Measurements from ENCODE around the gene FARP2.
"Not testable (repeated sequence)": the region's sequence is repeated elsewhere in the genome, so short reads cannot be mapped to it uniquely, and the experiment has no call there.

The FARP2 gene

GRCh38 chr2:241443486-241444223 lies 87.6 kb downstream of the FARP2 start:
- no peak for TF ChIP-seq JUND (IDR thresholded peaks at IDR 0.05; ENCODE audit: low read depth)
- in situ Hi-C loops (cut with HindIII; ENCODE audit: low pct_unique_long_range_greater_than_20kb, low sequenced_read_pairs) = no loop called here
- DNase-seq (ENCODE audit: low read depth in 1 of 2, low spot score in 1 of 2) = no peak

DNA sequence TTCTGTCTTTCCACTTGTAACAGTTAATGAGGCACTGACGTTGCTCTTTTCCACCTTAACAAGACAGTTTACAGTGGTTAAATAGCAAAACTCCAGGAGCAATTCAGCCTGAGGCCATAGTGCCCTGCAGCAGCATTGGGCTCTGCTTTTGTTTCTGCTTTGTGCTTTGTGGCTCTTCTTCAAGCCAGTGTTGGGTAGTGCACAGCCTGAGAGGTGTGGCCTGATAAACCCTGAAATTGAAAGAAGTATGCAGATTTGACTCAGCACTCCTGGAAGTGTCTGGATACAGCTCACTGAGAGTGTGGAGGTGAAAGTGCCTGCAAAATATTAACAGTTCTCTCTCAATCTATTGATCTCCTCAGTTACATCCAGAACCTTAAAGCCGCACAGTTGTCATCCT lies 89.3 kb downstream of the FARP2 start:
- no peak for TF ChIP-seq JUND (IDR thresholded peaks at IDR 0.05; ENCODE audit: low read depth)
- no peak for DNase-seq (ENCODE audit: low read depth in 1 of 2, low spot score in 1 of 2)
- in situ Hi-C loops (cut with HindIII; ENCODE audit: low pct_unique_long_range_greater_than_20kb, low sequenced_read_pairs) = no loop called here

DNA sequence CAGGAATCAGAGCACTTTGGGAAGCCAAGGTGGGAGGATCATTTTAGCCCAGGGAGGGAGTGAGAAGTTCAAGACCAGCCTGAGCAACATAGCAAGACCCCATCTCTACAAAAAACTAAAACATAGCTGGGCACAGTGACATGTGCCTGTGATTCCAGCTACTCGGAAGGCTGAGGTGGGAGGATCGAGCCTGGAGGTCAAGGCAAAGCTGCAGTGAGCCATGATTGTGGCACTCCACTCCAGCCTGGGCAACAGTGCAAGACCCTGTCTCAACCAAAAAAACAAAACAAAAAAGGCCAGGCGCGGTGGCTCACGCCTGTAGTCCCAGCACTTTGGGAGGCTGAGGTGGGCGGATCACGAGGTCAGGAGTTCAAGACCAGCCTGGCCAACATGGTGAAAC lies 94.0 kb downstream of the FARP2 start:
- DNase-seq (ENCODE audit: low read depth in 1 of 2, low spot score in 1 of 2); in situ Hi-C loops (cut with HindIII; ENCODE audit: low pct_unique_long_range_greater_than_20kb, low sequenced_read_pairs): not testable (repeated sequence)

DNA sequence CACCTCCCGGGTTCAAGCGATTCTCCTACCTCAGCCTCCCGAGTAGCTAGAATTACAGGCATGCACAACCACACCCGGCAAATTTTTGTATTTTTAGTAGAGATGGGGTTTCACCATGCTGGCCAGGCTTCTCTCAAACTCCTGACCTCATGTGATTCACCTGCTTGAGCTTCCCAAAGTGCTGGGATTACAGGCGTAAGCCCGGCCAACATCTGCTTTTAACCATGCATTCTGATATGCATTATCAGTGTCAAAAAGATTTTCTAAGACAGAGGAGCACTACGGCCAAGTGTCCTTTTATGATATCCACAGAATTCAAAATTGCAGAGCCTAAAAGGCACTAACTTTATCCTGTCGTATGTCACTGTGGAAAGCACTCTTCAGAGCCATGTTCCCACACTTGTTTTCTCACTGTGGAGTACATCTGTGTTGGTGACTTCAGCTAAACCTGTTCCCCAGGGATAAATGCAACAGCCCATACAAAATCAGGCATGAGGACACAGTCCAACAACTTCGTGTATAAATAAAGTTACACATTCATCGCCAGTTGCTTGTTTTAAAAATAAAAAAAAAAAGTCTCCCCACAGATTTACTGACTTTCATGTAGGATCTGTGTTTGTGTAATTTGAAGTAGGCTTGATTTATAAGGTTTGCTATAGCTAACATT lies 95.9 kb downstream of the FARP2 start:
- DNase-seq (ENCODE audit: low read depth in 1 of 2, low spot score in 1 of 2) = no peak
- in situ Hi-C loops (cut with HindIII; ENCODE audit: low pct_unique_long_range_greater_than_20kb, low sequenced_read_pairs) = no loop called here
- TF ChIP-seq JUND (IDR thresholded peaks at IDR 0.05; ENCODE audit: low read depth) = no peak

- in situ Hi-C loops (cut with HindIII; ENCODE audit: low pct_unique_long_range_greater_than_20kb, low sequenced_read_pairs); DNase-seq (ENCODE audit: low read depth in 1 of 2, low spot score in 1 of 2): not testable (repeated sequence)
These were observed 97.8 kb downstream of the FARP2 start for GRCh38 chr2:241453919-241454318.

GRCh38 chr2:241454837-241455485 lies 98.9 kb downstream of the FARP2 start:
- no peak for TF ChIP-seq JUND (IDR thresholded peaks at IDR 0.05; ENCODE audit: low read depth)
- DNase-seq (ENCODE audit: low read depth in 1 of 2, low spot score in 1 of 2) = no peak
- in situ Hi-C loops (cut with HindIII; ENCODE audit: low pct_unique_long_range_greater_than_20kb, low sequenced_read_pairs) = no loop called here

DNA sequence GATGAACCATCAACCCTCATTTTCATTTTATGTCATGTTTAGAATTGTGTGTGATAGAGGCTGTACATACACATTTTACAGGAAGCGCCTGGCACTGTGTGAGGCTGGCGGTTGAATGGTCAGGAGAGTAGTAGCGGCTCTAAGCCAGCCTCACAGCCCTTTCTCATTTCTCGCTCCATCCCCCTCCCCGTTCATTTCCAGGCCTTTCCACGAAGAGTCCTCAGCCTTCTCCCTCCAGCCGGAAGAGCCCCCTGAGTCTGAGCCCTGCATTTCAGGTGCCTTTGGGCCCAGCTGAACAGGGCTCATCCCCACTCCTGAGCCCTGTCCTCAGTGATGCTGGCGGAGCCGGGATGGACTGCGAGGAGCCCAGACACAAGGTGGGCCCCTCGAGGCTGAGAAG lies 100.5 kb downstream of the FARP2 start:
- DNase-seq (ENCODE audit: low read depth in 1 of 2, low spot score in 1 of 2) = no peak
- in situ Hi-C loops (cut with HindIII; ENCODE audit: low pct_unique_long_range_greater_than_20kb, low sequenced_read_pairs) = no loop called here
- no peak for TF ChIP-seq JUND (IDR thresholded peaks at IDR 0.05; ENCODE audit: low read depth)

- TF ChIP-seq JUND (IDR thresholded peaks at IDR 0.05; ENCODE audit: low read depth) = no peak
- in situ Hi-C loops (cut with HindIII; ENCODE audit: low pct_unique_long_range_greater_than_20kb, low sequenced_read_pairs) = no loop called here
These were observed 102.6 kb downstream of the FARP2 start for GRCh38 chr2:241458687-241459086.

GRCh38 chr2:241459520-241459919 lies 103.4 kb downstream of the FARP2 start:
- TF ChIP-seq JUND (IDR thresholded peaks at IDR 0.05; ENCODE audit: low read depth) = no peak
- DNase-seq (ENCODE audit: low read depth in 1 of 2, low spot score in 1 of 2) = no peak
- in situ Hi-C loops (cut with HindIII; ENCODE audit: low pct_unique_long_range_greater_than_20kb, low sequenced_read_pairs) = no loop called here

More at GRCh38 chr2:241458687-241459086, 102.6 kb downstream of the FARP2 start:
- no peak for DNase-seq (ENCODE audit: low read depth in 1 of 2, low spot score in 1 of 2)

DNA sequence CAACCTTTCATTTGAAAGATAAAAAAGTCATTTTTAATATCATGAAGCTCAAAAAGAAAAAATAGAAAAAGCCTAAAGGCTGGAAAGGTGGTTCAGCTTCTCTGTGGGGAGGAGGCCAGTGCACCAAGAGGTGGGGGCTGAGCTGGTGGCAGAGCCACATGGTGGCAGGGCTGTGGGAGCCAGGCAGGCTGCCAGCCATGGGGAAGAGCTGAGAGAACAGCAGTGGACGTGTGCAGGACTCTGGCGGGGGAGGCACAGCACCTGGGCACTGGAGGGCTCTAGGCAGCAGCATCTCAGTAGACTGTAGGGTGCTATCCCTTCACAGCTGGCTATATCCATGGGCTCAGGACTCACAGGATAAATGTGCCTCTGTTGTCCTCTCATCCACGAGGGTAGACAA lies 104.5 kb downstream of the FARP2 start:
- DNase-seq (ENCODE audit: low read depth in 1 of 2, low spot score in 1 of 2) = no peak
- in situ Hi-C loops (cut with HindIII; ENCODE audit: low pct_unique_long_range_greater_than_20kb, low sequenced_read_pairs) = no loop called here
- no peak for TF ChIP-seq JUND (IDR thresholded peaks at IDR 0.05; ENCODE audit: low read depth)

- no peak for TF ChIP-seq JUND (IDR thresholded peaks at IDR 0.05; ENCODE audit: low read depth)
- in situ Hi-C loops (cut with HindIII; ENCODE audit: low pct_unique_long_range_greater_than_20kb, low sequenced_read_pairs) = no loop called here
- DNase-seq (ENCODE audit: low read depth in 1 of 2, low spot score in 1 of 2) = no peak
These were observed 105.9 kb downstream of the FARP2 start for GRCh38 chr2:241461693-241462677.

Measured in T47D (cell line).